HG03135 (cell line): ENCODE data around the gene CHIA.

Experiments
- ATAC-seq: cut with Tn5 transposase; IDR thresholded peaks from one replicate; pipeline ENCODE4 v1.9.1; 2021; ENCODE audit warnings: mild to moderate bottlenecking, moderate library complexity; ENCODE audit not compliant: unreplicated experiment

CHIA gene

DNA sequence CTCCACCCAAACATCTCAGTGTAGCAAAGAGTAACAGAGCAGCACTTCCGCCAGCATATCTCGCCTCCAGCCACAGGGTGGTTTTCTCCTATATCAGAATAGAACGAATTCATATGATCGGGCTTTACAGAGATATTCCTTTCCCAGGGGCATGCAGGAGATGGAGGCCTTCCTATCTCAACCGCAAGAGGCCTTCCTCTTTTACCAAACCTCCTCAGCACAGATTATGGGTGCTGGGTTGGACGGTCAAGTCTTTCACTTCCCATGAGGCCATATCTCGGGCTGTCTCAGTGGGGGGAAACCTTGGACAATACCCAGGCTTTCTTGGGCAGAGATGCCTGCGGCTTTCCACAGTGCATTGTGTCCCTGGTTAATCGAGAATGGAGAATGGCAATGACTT is 71.1 kb downstream of the CHIA start:
- ATAC-seq = no peak

DNA sequence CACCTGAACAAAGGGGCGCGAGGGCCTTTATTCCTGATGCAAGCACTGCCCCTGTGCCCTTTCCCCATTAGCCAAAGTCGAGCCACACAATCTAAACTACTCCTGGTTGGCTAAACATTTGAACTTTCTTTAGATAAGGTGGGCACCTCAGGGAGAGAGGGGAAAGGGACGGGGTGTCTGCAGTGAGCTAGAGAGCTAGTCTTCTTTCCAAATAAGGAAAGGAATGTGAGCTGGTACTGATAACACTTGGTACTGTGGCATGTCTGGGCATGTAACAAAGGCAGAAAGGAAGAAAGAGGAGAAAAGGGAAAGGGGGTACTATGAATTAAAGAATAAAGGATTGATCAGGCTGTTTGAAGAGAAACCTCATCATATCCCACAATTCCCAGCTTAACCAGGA is 74.0 kb downstream of the CHIA start:
- no peak for ATAC-seq

DNA sequence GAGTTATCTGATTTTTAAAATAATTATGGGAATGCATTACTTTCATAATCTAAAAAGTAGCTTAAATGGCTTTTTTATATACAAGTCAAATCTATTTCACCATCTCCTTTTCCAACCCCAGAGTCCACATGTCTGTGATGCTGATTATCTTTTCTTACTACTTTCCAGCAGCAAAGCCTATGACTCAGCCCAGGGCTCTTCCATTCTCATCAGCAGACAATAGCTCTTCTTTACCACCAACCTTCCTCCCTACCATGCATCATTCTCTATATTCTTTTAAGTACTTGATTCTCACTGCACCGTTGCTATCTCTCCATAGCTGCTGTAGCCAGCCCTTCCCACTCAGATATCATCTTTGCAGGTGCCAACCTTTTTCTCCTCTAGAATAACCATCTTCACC is 75.6 kb downstream of the CHIA start:
- no peak for ATAC-seq

DNA sequence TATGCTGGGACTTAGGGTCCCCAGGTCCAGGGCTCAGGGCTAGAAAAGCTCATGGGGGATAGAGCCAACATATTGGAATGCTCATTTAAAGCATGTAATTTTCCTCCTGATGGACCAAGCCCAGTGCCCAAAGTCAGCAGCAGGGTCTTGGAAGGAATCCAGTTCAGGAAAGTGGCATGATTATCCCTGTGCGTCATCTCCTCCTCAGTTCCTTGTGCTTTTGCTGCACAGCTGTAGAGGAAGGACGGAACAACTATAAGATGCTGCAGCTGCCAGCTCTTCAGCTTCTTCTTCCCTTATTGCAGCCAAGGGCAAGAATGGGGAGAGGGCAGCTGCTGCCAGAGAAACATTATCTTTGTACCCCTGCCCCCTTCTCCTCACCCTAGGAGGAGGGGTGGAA is 78.5 kb downstream of the CHIA start:
- no peak for ATAC-seq

DNA sequence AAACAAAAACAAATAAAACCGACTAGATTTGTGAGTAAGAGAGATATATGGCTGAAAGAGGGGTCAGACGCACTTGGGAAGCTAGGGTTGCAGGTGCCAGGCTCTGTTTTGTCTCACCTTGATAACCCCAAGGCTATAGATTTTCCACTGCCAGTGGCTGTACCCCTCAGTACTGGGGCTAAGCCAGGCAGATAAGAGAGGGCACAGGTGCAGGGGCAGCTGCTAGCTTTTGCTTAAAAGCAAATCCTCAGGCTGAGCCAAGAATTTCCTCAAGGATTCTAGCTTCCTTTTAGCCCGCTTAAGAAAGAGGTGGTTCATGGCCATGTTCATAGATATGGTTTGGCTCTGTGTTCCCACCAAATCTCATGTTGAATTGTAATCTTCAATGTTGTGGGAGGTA is 79.0 kb downstream of the CHIA start:
- no peak for ATAC-seq
